DND-41 (cell line): Measurements from ENCODE around the gene MTHFR.

Experiments used
- ATAC-seq: fragments of 200-7000 bp; cut with Tn5 transposase; 3 replicates; pipeline ENCODE4 v1.9.1; 2021; ENCODE audit warnings: low read depth; ENCODE audit not compliant: insufficient read depth
- DNase-seq: peaks from one replicate; pipeline ENCODE4 v3.0.0-alpha.2; 2020
- H2AFZ ChIP-seq: 2 replicates; pipeline ENCODE4 v1.6.0; 2012; ENCODE audit warnings: low read depth, low read length
- H3K27ac ChIP-seq: 2 replicates; pipeline ENCODE4 v1.5.1; 2012; ENCODE audit warnings: low read length, inconsistent platforms
- H3K27me3 ChIP-seq: fragments of 200-600 bp; sonication (generic); 2 replicates; pipeline ENCODE4 v1.6.0; 2012; ENCODE audit warnings: low read length, mild to moderate bottlenecking, inconsistent platforms; ENCODE audit not compliant: insufficient read depth, poor library complexity
- H3K36me3 ChIP-seq: 2 replicates; pipeline ENCODE4 v1.5.1; 2012; ENCODE audit warnings: low read length, inconsistent platforms; ENCODE audit not compliant: insufficient read depth
- H3K4me1 ChIP-seq: 2 replicates; pipeline ENCODE4 v1.5.1; 2012; ENCODE audit warnings: mild to moderate bottlenecking, low read length; ENCODE audit not compliant: insufficient read depth
- H3K4me2 ChIP-seq: 2 replicates; pipeline ENCODE4 v1.6.0; 2012; ENCODE audit warnings: mild to moderate bottlenecking, moderate library complexity, low read length, inconsistent platforms; ENCODE audit not compliant: insufficient read depth
- H3K4me3 ChIP-seq, 2 experiments: fragments of 200-600 bp in 1 of 2; shearing (Covaris generic) in 1 of 2; 2 replicates each; pipeline ENCODE4 v1.5.1; 2012 to 2016; ENCODE audit warnings: inconsistent platforms in 2 of 2, low read length in 2 of 2, mild to moderate bottlenecking in 2 of 2, low read depth in 1 of 2, moderate library complexity in 1 of 2
- H3K79me2 ChIP-seq: 2 replicates; pipeline ENCODE4 v1.6.0; 2012; ENCODE audit warnings: low read length, inconsistent platforms; ENCODE audit not compliant: insufficient read depth
- H3K9ac ChIP-seq: 2 replicates; pipeline ENCODE4 v1.6.0; 2012; ENCODE audit warnings: low read depth, mild to moderate bottlenecking, inconsistent platforms, low read length, moderate library complexity
- H3K9me3 ChIP-seq: 2 replicates; pipeline ENCODE4 v1.5.1; 2012; ENCODE audit warnings: low read length, moderate library complexity, mild to moderate bottlenecking, inconsistent platforms; ENCODE audit not compliant: insufficient read depth, severe bottlenecking
- H4K20me1 ChIP-seq: 2 replicates; pipeline ENCODE4 v1.6.0; 2012; ENCODE audit warnings: low read length; ENCODE audit not compliant: insufficient read depth
- CTCF ChIP-seq: IDR thresholded peaks from 2 replicates; pipeline ENCODE4 v1.5.1; 2012; ENCODE audit warnings: borderline replicate concordance, low read length, moderate library complexity, mild to moderate bottlenecking; ENCODE audit not compliant: poor library complexity, severe bottlenecking; ENCODE audit errors: extremely low read depth
- EZH2 ChIP-seq: IDR thresholded peaks from 3 replicates; pipeline ENCODE4 v1.6.1; 2012; ENCODE audit warnings: borderline replicate concordance, low read depth, mild to moderate bottlenecking, moderate library complexity, low read length, inconsistent platforms; ENCODE audit not compliant: severe bottlenecking

The MTHFR gene

GRCh38 chr1:11826946-11827345 lies 21.2 kb upstream of the MTHFR start:
- Histone ChIP-seq H3K27ac (no peak overlapping the region), H3K9ac (no peak overlapping the region), H3K36me3 (peaks cover 94% of the 10 kb centered on the region), H3K27me3 (no peaks in the 10 kb centered on the region), H2AFZ (no peak overlapping the region), H3K4me1 (no peaks in the 10 kb centered on the region), H3K4me3 (no peak overlapping the region), H4K20me1 (no peaks in the 10 kb centered on the region), H3K9me3 (no peaks in the 10 kb centered on the region), H3K4me2 (no peak overlapping the region), H3K79me2 (no peaks in the 10 kb centered on the region)
- no peak for ATAC-seq
- no peak for DNase-seq
- TF ChIP-seq CTCF, result no peak
- TF ChIP-seq EZH2, result no peak

GRCh38 chr1:11825131-11825530 lies 19.4 kb upstream of the MTHFR start:
- Histone ChIP-seq H3K36me3 (peaks cover 94% of the 10 kb centered on the region), H3K9ac (no peak overlapping the region), H3K79me2 (no peaks in the 10 kb centered on the region), H3K4me1 (no peaks in the 10 kb centered on the region), H3K27me3 (no peaks in the 10 kb centered on the region), H4K20me1 (no peaks in the 10 kb centered on the region), H2AFZ (no peak overlapping the region), H3K4me2 (no peak overlapping the region), H3K4me3 (no peak overlapping the region), H3K9me3 (no peaks in the 10 kb centered on the region), H3K27ac (no peak overlapping the region)
- TF ChIP-seq CTCF, result no peak
- no peak for TF ChIP-seq EZH2
- DNase-seq (no peak), ATAC-seq (no peak)

GRCh38 chr1:11823366-11824137 lies 17.8 kb upstream of the MTHFR start:
- peaks cover 93% of the 10 kb centered on the region for H3K36me3 ChIP-seq
- no peak overlapping the region for H3K4me3 ChIP-seq
- H3K4me1 ChIP-seq, result no peaks in the 10 kb centered on the region
- H3K27ac ChIP-seq, result no peak overlapping the region
- no peak overlapping the region for H2AFZ ChIP-seq
- H4K20me1 ChIP-seq, result no peaks in the 10 kb centered on the region
- ATAC-seq (no peak), DNase-seq (no peak)
- no peak overlapping the region for H3K4me2 ChIP-seq
- no peak overlapping the region for H3K9ac ChIP-seq
- H3K9me3 ChIP-seq, result no peaks in the 10 kb centered on the region
- TF ChIP-seq EZH2 (no peak), CTCF (no peak)
- no peaks in the 10 kb centered on the region for H3K27me3 ChIP-seq
- H3K79me2 ChIP-seq, result no peaks in the 10 kb centered on the region

- no peak overlapping the region for H2AFZ ChIP-seq
- H3K36me3 ChIP-seq, result peaks cover 93% of the 10 kb centered on the region
- no peaks in the 10 kb centered on the region for H3K27me3 ChIP-seq
- H3K79me2 ChIP-seq, result no peaks in the 10 kb centered on the region
- ATAC-seq (no peak), DNase-seq (no peak)
- no peak overlapping the region for H3K4me2 ChIP-seq
- H4K20me1 ChIP-seq, result no peaks in the 10 kb centered on the region; the same call in 1 of the 2 replicates
- H3K9me3 ChIP-seq, result no peaks in the 10 kb centered on the region
- no peak for TF ChIP-seq EZH2
- TF ChIP-seq CTCF, result no peak
- no peak overlapping the region for H3K4me3 ChIP-seq
- H3K4me1 ChIP-seq, result no peaks in the 10 kb centered on the region
- no peak overlapping the region for H3K9ac ChIP-seq
- H3K27ac ChIP-seq, result no peak overlapping the region
These were observed 16.3 kb upstream of the MTHFR start for GRCh38 chr1:11822091-11822490.
